Posterior cingulate gyrus (tissue), 11 donors: ENCODE data around the gene IBA57.

Experiments
- DNase-seq, 10 donors: peaks; one replicate each; pipeline versions ENCODE4 v3.0.0 to v3.0.0-alpha.2; 2020 to 2021; ENCODE audit warnings: mixed read lengths in 3 of 10
- intact Hi-C: fragments of 100-400 bp; cut with DNase I; formaldehyde crosslinking; loops from one replicate; pipeline ENCODE4 v1.15.1; 2023

Gene IBA57

GRCh38 chr1:228165372-228166169 is at the start of gene IBA57:
TSS of gene IBA57 (plus strand) at chr1:228165804. CDS start at chr1:228165817, 13 bp downstream.
- intact Hi-C loops: loop anchor here (1.0 to 10.0 kb wide), 5 partner anchors 25 to 209 kb away; partner anchors contain the start of genes ARF1, GUK1 and MRPL55
- peak; percentile 98 to 100 (median 100) for DNase-seq

- no peak for DNase-seq
- intact Hi-C loops: no loop called here
Observed at GRCh38 chr1:228117335-228117734, 48.3 kb upstream of the IBA57 start.

- intact Hi-C loops: no loop called here
- no peak for DNase-seq
Observed at GRCh38 chr1:228118040-228118439, 47.6 kb upstream of the IBA57 start.

GRCh38 chr1:228120351-228120750 is 45.3 kb upstream of the IBA57 start:
- DNase-seq: no peak
- intact Hi-C loops: no loop called here

GRCh38 chr1:228120857-228121489 is 44.6 kb upstream of the IBA57 start:
- DNase-seq: peak in 1 of 10 donors; percentile 2
- intact Hi-C loops: no loop called here

GRCh38 chr1:228122921-228123441 is 42.6 kb upstream of the IBA57 start:
- intact Hi-C loops: no loop called here
- DNase-seq: peak in 1 of 10 donors; percentile 11

- intact Hi-C loops: no loop called here
- no peak for DNase-seq
Observed at GRCh38 chr1:228123505-228123904, 42.1 kb upstream of the IBA57 start.

- no peak for DNase-seq
- intact Hi-C loops: no loop called here
Observed at GRCh38 chr1:228125185-228125584, 40.4 kb upstream of the IBA57 start.

GRCh38 chr1:228131766-228132165 is 33.8 kb upstream of the IBA57 start:
- DNase-seq: peak in 1 of 10 donors; percentile 29
- intact Hi-C loops: loop anchor here (2.0 kb wide), 1 partner anchor 35 kb away; no protein-coding TSS in a partner anchor

- intact Hi-C loops: no loop called here
- peak in 1 of 10 donors; percentile 73 for DNase-seq
Observed at GRCh38 chr1:228134591-228134990, 31.0 kb upstream of the IBA57 start.

- intact Hi-C loops: no loop called here
- DNase-seq: no peak
Observed at GRCh38 chr1:228136901-228137300, 28.7 kb upstream of the IBA57 start.

- no peak for DNase-seq
- intact Hi-C loops: no loop called here
Observed at GRCh38 chr1:228139406-228139930, 26.1 kb upstream of the IBA57 start.

GRCh38 chr1:228139931-228140723 is 25.5 kb upstream of the IBA57 start, which contains the start of gene GUK1:
TSS of gene GUK1 (plus strand) at chr1:228140279. CDS start at chr1:228140303, 24 bp downstream.
- intact Hi-C loops: loop anchor here (1.0 to 10.0 kb wide), 2 partner anchors 26 to 265 kb away; partner anchors contain the start of gene TRIM11
- peak; percentile 95 to 100 (median 100) for DNase-seq

GRCh38 chr1:228140724-228141225 is 24.8 kb upstream of the IBA57 start:
- intact Hi-C loops: loop anchor here (1.0 to 10.0 kb wide), 2 partner anchors 26 to 264 kb away; partner anchors contain the start of gene TRIM11

GRCh38 chr1:228141226-228142044 is 24.2 kb upstream of the IBA57 start:
- DNase-seq: peak in 4 of 10 donors; percentile 46 to 89 (median 86)
- intact Hi-C loops: loop anchor here (10.0 kb wide), 1 partner anchor 263 kb away; the partner anchor contains the start of gene TRIM11

More at GRCh38 chr1:228140724-228141225, 24.8 kb upstream of the IBA57 start:
- DNase-seq: no peak

- intact Hi-C loops: loop anchor here (10.0 kb wide), 1 partner anchor 263 kb away; the partner anchor contains the start of gene TRIM11
- peak in 3 of 10 donors; percentile 61 to 83 (median 78) for DNase-seq
Observed at GRCh38 chr1:228142155-228142691, 23.4 kb upstream of the IBA57 start.

GRCh38 chr1:228142701-228143136 is 22.9 kb upstream of the IBA57 start:
- intact Hi-C loops: loop anchor here (10.0 kb wide), 1 partner anchor 262 kb away; the partner anchor contains the start of gene TRIM11
- peak in 3 of 10 donors; percentile 41 to 93 (median 70) for DNase-seq
